Right lobe of liver (tissue), 4 donors: ENCODE results near the gene TNFSF4.

ENCODE experiments used
- CTCF ChIP-seq, 4 donors: fragments of 200-600 bp in 3 of 4; fragments of 450-650 bp in 1 of 4; IDR thresholded peaks; one replicate each; pipeline versions ENCODE4 v1.5.1 to v1.8.0; 2016 to 2022; ENCODE audit warnings: antibody characterized with exemption in 4 of 4, mild to moderate bottlenecking in 2 of 4
- POLR2A ChIP-seq: fragments of 450-650 bp; IDR thresholded peaks from one replicate; pipeline ENCODE4 v1.6.1; 2017; ENCODE audit warnings: antibody characterized with exemption, mild to moderate bottlenecking
- donor health status: DM: no; HTN: no; CAD: no.
- donor health status: DM: no; HTN: no; CAD: no.
- donor health status: DM: no; HTN: yes; CAD: no.

GRCh38 chr1:173163222-173163621 lies 43.9 kb downstream of the TNFSF4 start:
- no peak for TF ChIP-seq CTCF (IDR thresholded peaks at IDR 0.05)
- TF ChIP-seq POLR2A, result no peak
